Esophagus squamous epithelium (tissue), 5 donors: ENCODE results near the gene DNAJA1. TPM values are rescaled to one million over a fixed set of nuclear protein-coding genes. Genes with fewer than 3 reads are reported as not detected.

Experiments
- DNase-seq: peaks from one replicate; lab custom pipeline; 2025; lab: John Stamatoyannopoulos, UW
- H3K27ac ChIP-seq, 4 donors: fragments of 200-600 bp; sonication (generic); one replicate each; pipeline ENCODE4 v1.5.1; 2016 to 2019; ENCODE audit warnings: mild to moderate bottlenecking in 1 of 4
- H3K27me3 ChIP-seq, 4 donors: fragments of 200-600 bp; sonication (generic); 1 replicate in 3 of 4; 2 replicates in 1 of 4; pipeline versions ENCODE4 v1.5.1 to v1.6.0; 2017 to 2021; ENCODE audit warnings: antibody characterized with exemption in 1 of 4
- H3K36me3 ChIP-seq, 3 donors: fragments of 200-600 bp; sonication (generic); one replicate each; pipeline ENCODE4 v1.5.1; 2016 to 2019
- H3K4me1 ChIP-seq, 3 donors: fragments of 200-600 bp; sonication (generic); one replicate each; pipeline ENCODE4 v1.5.1; 2017 to 2019
- H3K4me3 ChIP-seq, 4 donors: fragments of 200-600 bp; sonication (generic); 1 replicate in 3 of 4; 2 replicates in 1 of 4; pipeline ENCODE4 v1.5.1; 2016 to 2019; ENCODE audit warnings: mild to moderate bottlenecking in 2 of 4, moderate library complexity in 1 of 4
- H3K9me3 ChIP-seq, 3 donors: fragments of 200-600 bp; sonication (generic); one replicate each; pipeline ENCODE4 v1.5.1; 2016 to 2019
- POLR2A ChIP-seq, 4 donors: fragments of 450-650 bp; IDR thresholded peaks; one replicate each; pipeline ENCODE4 v1.6.1; 2017; ENCODE audit warnings: antibody characterized with exemption in 4 of 4, mild to moderate bottlenecking in 4 of 4, moderate library complexity in 3 of 4
- WGBS, 2 donors: methylation state at CpG; one replicate each; pipeline ENCODE4 v1.1.5; 2018; 5-methylcytosine and 5-hydroxymethylcytosine counted together
- intact Hi-C: fragments of 100-400 bp; cut with DNase I; formaldehyde crosslinking; loops from one replicate; pipeline ENCODE4 v1.15.0; 2022
- total RNA-seq, 4 donors: library from RNA; depleted of rRNA; stranded (reverse); fragments of >200 nt; gene quantifications; one replicate each; pipeline ENCODE4 v1.1.0, GENCODE V29; 2016
- TF ChIP-seq, protein P1 (sequence below), 6 experiments: fragments of 450-650 bp in 4 of 6; fragments of 200-600 bp in 2 of 6; sonication (generic) in 2 of 6; IDR thresholded peaks; one replicate each; pipeline ENCODE4 v1.5.1; 2016 to 2019; ENCODE audit warnings: antibody characterized with exemption in 6 of 6, mild to moderate bottlenecking in 4 of 6, moderate library complexity in 4 of 6
- donor health status: DM: yes; HTN: yes; CAD: no.

Gene DNAJA1
- total RNA-seq, 4 donors from 2014 or later: 44.4 to 79.5 (median 58.3) TPM

DNA sequence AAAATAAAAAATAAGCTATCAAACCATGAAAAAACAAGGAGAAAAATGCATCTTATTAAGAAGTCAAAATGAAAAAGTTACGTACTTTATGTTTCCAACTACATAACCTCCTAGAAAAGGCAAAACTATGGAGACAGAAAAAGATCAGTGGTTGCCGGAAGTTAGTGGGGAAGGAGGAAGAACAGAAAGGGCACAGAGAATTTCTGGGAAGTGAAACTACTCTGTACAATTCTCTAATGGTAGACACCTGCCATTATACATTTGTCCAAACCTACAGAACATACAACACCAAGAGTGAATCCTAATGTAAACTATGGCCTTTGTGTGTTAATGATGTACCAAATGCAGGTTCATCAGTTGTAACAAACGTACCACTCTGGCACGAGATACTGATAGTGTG, 26.1 kb downstream of the DNAJA1 start:
- DNase-seq: no peak
- 91 to 93% methylated on average over 4 of the region's 4 CpGs for WGBS, 2 donors
- H3K27ac ChIP-seq: no peak overlapping the region
- no peak for TF ChIP-seq POLR2A (IDR thresholded peaks at IDR 0.05)
- TF ChIP-seq, protein P1, sequence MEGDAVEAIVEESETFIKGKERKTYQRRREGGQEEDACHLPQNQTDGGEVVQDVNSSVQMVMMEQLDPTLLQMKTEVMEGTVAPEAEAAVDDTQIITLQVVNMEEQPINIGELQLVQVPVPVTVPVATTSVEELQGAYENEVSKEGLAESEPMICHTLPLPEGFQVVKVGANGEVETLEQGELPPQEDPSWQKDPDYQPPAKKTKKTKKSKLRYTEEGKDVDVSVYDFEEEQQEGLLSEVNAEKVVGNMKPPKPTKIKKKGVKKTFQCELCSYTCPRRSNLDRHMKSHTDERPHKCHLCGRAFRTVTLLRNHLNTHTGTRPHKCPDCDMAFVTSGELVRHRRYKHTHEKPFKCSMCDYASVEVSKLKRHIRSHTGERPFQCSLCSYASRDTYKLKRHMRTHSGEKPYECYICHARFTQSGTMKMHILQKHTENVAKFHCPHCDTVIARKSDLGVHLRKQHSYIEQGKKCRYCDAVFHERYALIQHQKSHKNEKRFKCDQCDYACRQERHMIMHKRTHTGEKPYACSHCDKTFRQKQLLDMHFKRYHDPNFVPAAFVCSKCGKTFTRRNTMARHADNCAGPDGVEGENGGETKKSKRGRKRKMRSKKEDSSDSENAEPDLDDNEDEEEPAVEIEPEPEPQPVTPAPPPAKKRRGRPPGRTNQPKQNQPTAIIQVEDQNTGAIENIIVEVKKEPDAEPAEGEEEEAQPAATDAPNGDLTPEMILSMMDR (IDR thresholded peaks at IDR 0.05): no peak
- peaks cover 5 to 98% (median 45%) of the 10 kb centered on the region in 3 donors for H3K36me3 ChIP-seq
- H3K4me3 ChIP-seq: no peak overlapping the region
- intact Hi-C loops: no loop called here
- no peaks in the 10 kb centered on the region for H3K27me3 ChIP-seq
- no peaks in the 10 kb centered on the region for H3K9me3 ChIP-seq
- no peaks in the 10 kb centered on the region for H3K4me1 ChIP-seq

DNA sequence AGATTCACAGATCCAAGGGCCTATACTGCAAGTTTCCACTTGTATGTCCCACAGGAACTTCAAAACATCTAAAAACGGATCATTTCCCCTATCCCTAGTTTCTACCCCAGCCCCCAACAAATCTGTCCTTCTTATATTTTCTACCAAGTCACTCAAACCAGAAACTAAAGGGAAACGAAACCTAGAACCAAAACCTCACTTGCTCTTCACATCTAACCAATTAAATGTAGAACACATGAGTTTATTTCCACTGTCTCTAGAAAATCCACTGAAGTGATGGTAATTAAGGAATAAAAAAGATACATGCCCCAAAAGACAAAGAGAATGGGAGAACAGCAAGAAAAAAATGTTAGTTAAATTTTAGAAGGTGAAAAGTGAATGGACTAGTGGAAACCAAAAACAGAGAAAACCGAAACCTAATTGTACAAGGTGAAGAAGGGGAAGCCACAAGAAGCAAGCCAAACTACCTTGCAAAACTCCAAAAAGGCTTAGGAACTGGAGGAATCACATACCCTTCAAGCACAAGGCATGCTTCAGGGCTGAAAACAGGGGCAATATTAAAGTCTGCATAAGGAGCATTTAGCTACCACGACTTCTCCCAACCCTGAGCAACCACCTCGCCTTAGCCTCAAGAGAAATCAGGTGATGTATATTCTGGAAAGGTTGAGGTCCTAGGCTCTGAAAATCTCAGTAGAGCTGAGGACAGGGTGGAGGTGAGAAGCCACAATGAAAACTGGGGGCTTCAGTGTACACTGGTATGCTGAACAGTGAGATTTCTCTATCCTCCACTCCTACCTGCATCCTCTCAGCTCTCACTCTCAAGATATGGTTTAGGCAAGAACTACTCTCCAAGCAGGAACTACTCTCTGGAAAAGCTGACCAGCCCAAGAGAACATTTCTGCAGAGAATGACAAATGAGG, 40.3 kb downstream of the DNAJA1 start:
- Histone ChIP-seq H3K9me3 (no peaks in the 10 kb centered on the region), H3K4me1 (peaks cover 0 to 22% (median 2%) of the 10 kb centered on the region in 3 donors), H3K4me3 (no peak overlapping the region), H3K27ac (no peak overlapping the region), H3K27me3 (no peaks in the 10 kb centered on the region), H3K36me3 (peaks cover 7 to 100% (median 38%) of the 10 kb centered on the region in 3 donors)
- DNase-seq: no peak
- TF ChIP-seq POLR2A (IDR thresholded peaks at IDR 0.05): no peak
- TF ChIP-seq, protein P1 (IDR thresholded peaks at IDR 0.05): no peak
- intact Hi-C loops: no loop called here
- WGBS, 2 donors: 65 to 81% methylated on average over 5 of the region's 5 CpGs

DNA sequence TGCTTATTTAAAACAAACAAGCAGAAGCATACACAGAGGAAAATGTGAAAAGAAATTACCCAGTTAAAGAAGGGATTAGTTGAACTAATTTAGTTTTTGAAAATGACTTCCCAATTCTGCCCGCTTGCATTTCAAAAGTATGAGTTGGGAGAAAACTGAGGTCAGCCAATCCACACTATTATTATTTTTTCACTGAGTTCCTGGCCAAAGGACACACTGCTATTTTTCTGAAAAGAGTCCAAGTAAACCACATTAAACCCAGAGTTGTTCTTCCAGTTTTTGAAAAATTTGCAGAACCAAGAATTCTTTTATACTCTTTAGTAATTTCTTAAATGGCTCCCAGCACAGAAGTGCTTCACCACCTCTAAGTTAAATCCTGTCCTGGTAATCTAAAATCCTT, 43.9 kb downstream of the DNAJA1 start:
- intact Hi-C loops: no loop called here
- WGBS, 2 donors: 61 to 71% methylated on average over 1 of the region's 1 CpG
- Histone ChIP-seq H3K4me1 (peaks cover 0 to 36% (median 2%) of the 10 kb centered on the region in 3 donors), H3K36me3 (peaks cover 0 to 100% (median 39%) of the 10 kb centered on the region in 3 donors), H3K27me3 (no peaks in the 10 kb centered on the region), H3K9me3 (no peaks in the 10 kb centered on the region), H3K27ac (peak overlapping the region in 2 of 4 donors; percentile 2 to 36), H3K4me3 (no peak overlapping the region)
- TF ChIP-seq, protein P1 (IDR thresholded peaks at IDR 0.05): no peak
- TF ChIP-seq POLR2A (IDR thresholded peaks at IDR 0.05): no peak
- DNase-seq: no peak

DNA sequence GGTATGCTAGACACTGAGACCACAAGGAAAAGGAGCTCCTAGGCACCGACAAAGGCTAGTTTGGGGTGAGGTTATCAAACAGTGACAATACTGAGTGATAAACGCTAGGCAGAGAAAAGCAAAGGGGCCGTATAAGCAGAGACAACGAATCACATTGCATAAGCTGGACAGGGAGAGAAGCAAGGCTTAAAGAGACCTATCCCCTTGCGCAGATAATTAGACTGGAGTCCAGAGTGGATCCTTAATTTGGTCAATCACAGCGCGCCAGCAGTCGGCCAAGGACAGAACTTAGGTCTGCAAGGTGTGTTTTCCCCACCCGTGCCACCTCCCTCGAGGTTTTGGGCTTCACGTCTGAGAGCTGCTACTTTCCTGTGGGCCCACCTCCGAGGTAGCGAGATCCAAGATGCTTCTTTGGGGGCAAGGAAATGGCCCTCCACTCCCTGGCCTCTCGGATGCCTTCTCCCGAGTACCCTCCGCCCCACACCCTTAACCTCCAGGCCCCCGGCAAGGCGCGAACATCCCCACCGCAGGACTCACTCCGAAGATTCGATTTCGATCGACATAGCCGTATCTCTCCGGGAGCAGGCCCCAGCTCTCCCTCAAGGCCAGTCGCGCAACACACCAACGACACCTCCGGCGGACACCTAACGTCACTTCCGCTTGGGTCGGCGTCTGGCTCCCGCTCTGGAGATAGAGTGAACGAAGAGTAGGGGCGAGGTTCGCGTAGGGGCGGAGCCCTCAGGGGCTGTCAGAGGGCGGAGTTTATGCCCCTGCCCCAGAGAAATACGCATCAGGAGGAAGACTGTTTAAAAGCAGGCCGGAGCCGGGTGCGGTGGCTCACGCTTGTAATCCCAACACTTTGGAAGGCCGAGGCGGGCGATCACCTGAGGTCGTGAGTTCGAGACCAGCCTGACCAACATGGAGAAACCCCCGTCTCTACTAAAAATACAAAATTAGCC, 51.3 kb downstream of the DNAJA1 start, which contains the start of gene SMU1:
TSS of gene SMU1 (minus strand) at position 629 of the 959 bp plus-strand sequence. CDS start at position 563, 66 bp downstream.
- H3K36me3 ChIP-seq: peaks cover 0 to 37% (median 18%) of the 10 kb centered on the region in 3 donors
- WGBS, 2 donors: 0 to 2% methylated on average over 18 to 19 of the region's 53 CpGs
- intact Hi-C loops: no loop called here

More for the DNA sequence above, 51.3 kb downstream of the DNAJA1 start, which contains the start of gene SMU1:
- Histone ChIP-seq H3K9me3 (no peaks in the 10 kb centered on the region), H3K4me1 (peaks cover 7 to 49% (median 17%) of the 10 kb centered on the region in 3 donors), H3K27ac (peak within 1 kb of the TSS; percentile 92 to 98 (median 96)), H3K4me3 (peak within 1 kb of the TSS; percentile 66 to 86 (median 78)), H3K27me3 (no peaks in the 10 kb centered on the region)
- peak in 3 of 4 donors; percentile 69 to 83 (median 78) for TF ChIP-seq POLR2A (IDR thresholded peaks at IDR 0.05)
- TF ChIP-seq, protein P1 (IDR thresholded peaks at IDR 0.05): peak in 2 of 6 experiments; percentile 2 to 11
- peak; percentile 84 for DNase-seq
